ENCODE measurements around the gene KRTAP10-7. TPM values are rescaled to one million over a fixed set of nuclear protein-coding genes. Genes with fewer than 3 reads are reported as not detected.

The KRTAP10-7 gene
- total and polyA plus RNA-seq, 10 donors, result not detected

DNA sequence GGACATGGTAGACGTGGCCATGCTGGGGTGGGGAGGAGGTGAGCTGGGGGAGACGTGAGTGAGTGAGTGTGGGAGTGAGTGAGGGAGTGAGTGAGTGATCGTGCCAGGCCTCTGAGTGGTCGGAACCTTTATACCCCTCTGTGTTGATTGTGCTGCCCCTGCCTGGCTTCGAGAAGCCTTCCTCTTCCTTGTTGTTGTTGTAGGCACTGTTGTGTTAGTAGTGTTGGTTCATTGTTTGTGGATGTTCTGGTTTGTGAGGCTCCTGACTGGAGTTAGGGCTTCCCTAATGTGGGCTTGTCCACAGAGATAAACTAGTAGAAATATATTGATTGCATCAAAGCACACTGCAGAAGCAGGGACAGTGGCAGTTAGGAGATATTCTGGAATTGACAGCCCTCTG lies 41.7 kb upstream of the KRTAP10-7 start, which contains the start of gene KRTAP10-3:
KRTAP10-3 (minus strand) TSS at position 101 of the 400 bp plus-strand sequence; CDS start at position 21, 80 bp downstream.
- TF ChIP-seq, protein P1, sequence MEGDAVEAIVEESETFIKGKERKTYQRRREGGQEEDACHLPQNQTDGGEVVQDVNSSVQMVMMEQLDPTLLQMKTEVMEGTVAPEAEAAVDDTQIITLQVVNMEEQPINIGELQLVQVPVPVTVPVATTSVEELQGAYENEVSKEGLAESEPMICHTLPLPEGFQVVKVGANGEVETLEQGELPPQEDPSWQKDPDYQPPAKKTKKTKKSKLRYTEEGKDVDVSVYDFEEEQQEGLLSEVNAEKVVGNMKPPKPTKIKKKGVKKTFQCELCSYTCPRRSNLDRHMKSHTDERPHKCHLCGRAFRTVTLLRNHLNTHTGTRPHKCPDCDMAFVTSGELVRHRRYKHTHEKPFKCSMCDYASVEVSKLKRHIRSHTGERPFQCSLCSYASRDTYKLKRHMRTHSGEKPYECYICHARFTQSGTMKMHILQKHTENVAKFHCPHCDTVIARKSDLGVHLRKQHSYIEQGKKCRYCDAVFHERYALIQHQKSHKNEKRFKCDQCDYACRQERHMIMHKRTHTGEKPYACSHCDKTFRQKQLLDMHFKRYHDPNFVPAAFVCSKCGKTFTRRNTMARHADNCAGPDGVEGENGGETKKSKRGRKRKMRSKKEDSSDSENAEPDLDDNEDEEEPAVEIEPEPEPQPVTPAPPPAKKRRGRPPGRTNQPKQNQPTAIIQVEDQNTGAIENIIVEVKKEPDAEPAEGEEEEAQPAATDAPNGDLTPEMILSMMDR (IDR thresholded peaks at IDR 0.05 in 8 of 11, conservative IDR thresholded peaks at IDR 0.05 in 3 of 11), result no peak
- TF ChIP-seq POLR2A (IDR thresholded peaks at IDR 0.05) (no peak), POLR2AphosphoS5 (IDR thresholded peaks at IDR 0.05) (no peak)
- H3K4me1 ChIP-seq, result peaks cover 0 to 14% (median 0%) of the 10 kb centered on the region in 6 donors
- H3K27ac ChIP-seq, result no peak within 1 kb of the TSS
- peaks cover 0 to 29% (median 0%) of the 10 kb centered on the region in 7 donors for H3K27me3 ChIP-seq (replicated peaks in 1 of 7)
- no peak for DNase-seq
- intact Hi-C loops (cut with DNase I; ENCODE audit: low total_unique reads), result no loop called here
- 68 to 88% (median 73%) methylated on average over 5 of the region's 5 CpGs for WGBS, 5 donors
- H3K36me3 ChIP-seq, result no peaks in the 10 kb centered on the region
- no peak within 1 kb of the TSS for H3K4me3 ChIP-seq
- H3K9me3 ChIP-seq, result peaks cover 4 to 38% (median 19%) of the 10 kb centered on the region in 8 donors

GRCh38 chr21:44564099-44564498 lies 36.3 kb upstream of the KRTAP10-7 start:
- Histone ChIP-seq H3K4me1 (peaks cover 0 to 24% (median 3%) of the 10 kb centered on the region in 6 donors), H3K27me3 (replicated peaks in 1 of 7) (peaks cover 0 to 8% (median 0%) of the 10 kb centered on the region in 7 donors), H3K27ac (peak overlapping the region in 1 of 8 donors; percentile 65), H3K9me3 (peaks cover 4 to 35% (median 24%) of the 10 kb centered on the region in 8 donors), H3K36me3 (no peaks in the 10 kb centered on the region), H3K4me3 (no peak overlapping the region)
- DNase-seq, result no peak
- TF ChIP-seq POLR2AphosphoS5 (IDR thresholded peaks at IDR 0.05) (no peak), POLR2A (IDR thresholded peaks at IDR 0.05) (no peak)
- TF ChIP-seq, protein P1 (IDR thresholded peaks at IDR 0.05 in 8 of 11, conservative IDR thresholded peaks at IDR 0.05 in 3 of 11), result no peak
- 90 to 100% (median 98%) methylated on average over 1 of the region's 1 CpG for WGBS, 5 donors
- intact Hi-C loops (cut with DNase I; ENCODE audit: low total_unique reads), result no loop called here

GRCh38 chr21:44564886-44565598 lies 35.4 kb upstream of the KRTAP10-7 start:
- H3K9me3 ChIP-seq, result peaks cover 4 to 28% (median 22%) of the 10 kb centered on the region in 8 donors
- TF ChIP-seq POLR2AphosphoS5 (IDR thresholded peaks at IDR 0.05) (no peak), POLR2A (IDR thresholded peaks at IDR 0.05) (no peak)
- TF ChIP-seq, protein P1 (IDR thresholded peaks at IDR 0.05 in 8 of 11, conservative IDR thresholded peaks at IDR 0.05 in 3 of 11), result no peak
- peak overlapping the region in 7 of 8 donors; percentile 9 to 65 (median 44) for H3K27ac ChIP-seq
- intact Hi-C loops (cut with DNase I; ENCODE audit: low total_unique reads), result no loop called here
- WGBS, 5 donors, result 0 to 81% (median 35%) methylated on average over 1 of the region's 1 CpG
- H3K4me1 ChIP-seq, result peaks cover 0 to 24% (median 3%) of the 10 kb centered on the region in 6 donors
- no peak for DNase-seq
- peaks cover 0 to 9% (median 0%) of the 10 kb centered on the region in 7 donors for H3K27me3 ChIP-seq (replicated peaks in 1 of 7)
- no peak overlapping the region for H3K4me3 ChIP-seq
- H3K36me3 ChIP-seq, result no peaks in the 10 kb centered on the region

DNA sequence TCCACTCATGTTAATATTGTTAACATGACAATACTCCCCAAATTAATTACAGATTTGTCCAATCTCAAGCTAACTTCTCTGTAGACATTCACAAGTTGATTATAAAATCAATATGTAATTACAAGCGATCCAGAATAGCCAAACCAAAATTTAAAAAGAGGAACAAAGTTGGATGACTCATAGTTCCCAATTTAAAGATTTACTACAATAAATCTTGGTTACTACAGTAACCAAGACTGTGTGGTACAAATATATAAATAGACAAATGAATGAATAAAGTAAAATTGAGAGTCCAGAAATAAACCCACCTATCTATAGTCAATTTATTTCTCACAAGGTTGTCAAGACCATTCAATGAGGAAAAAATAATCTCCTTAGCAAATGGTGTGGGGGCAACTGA lies 34.0 kb upstream of the KRTAP10-7 start:
- TF ChIP-seq, protein P1 (IDR thresholded peaks at IDR 0.05 in 8 of 11, conservative IDR thresholded peaks at IDR 0.05 in 3 of 11), result no peak
- TF ChIP-seq POLR2A (IDR thresholded peaks at IDR 0.05) (no peak), POLR2AphosphoS5 (IDR thresholded peaks at IDR 0.05) (no peak)
- intact Hi-C loops (cut with DNase I; ENCODE audit: low total_unique reads), result no loop called here
- H3K36me3 ChIP-seq, result no peaks in the 10 kb centered on the region

More for the DNA sequence above, 34.0 kb upstream of the KRTAP10-7 start:
- Histone ChIP-seq H3K27ac (no peak overlapping the region), H3K4me3 (no peak overlapping the region), H3K27me3 (replicated peaks in 1 of 7) (peaks cover 0 to 12% (median 0%) of the 10 kb centered on the region in 7 donors), H3K9me3 (peaks cover 4 to 28% (median 24%) of the 10 kb centered on the region in 8 donors), H3K4me1 (peaks cover 0 to 24% (median 3%) of the 10 kb centered on the region in 6 donors)
- WGBS, 5 donors, result 20 to 40% (median 29%) methylated on average over 1 of the region's 1 CpG
- no peak for DNase-seq
